ENCODE results near the gene WWTR1.

DNA sequence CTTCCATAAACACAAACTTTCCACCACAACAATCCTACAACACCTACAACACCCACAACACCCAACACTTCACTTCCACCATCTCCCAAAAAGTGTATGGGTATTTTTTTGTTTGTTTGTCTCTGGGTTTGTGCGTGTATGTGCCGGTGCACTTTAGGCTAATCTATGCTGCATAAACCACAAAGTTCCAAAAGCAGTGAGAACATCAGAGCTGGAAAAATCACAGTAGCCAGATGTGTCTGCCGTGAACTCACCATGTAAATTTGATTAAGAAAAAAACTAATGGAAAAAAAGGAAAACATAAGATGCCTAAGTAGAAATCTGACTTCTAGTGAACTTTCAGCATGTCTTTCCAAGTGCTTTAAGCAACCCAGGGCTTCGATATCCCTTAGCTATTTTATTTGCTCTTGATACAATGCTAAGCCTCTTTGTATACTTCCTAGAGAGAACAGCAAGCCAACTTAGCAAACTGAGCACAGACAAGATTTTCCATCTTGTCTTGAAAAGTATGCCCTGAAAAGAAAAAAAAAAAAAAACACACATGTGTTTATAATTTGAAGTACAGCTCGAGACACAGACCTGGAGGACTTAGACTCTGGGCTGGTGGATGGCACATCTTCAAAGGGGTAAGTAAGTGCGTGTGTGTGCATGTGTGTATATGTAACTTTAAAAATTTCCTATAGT, 91.4 kb downstream of the WWTR1 start:
- no peak for TF ChIP-seq POLR2A (IDR thresholded peaks at IDR 0.05; ENCODE audit: extremely low read depth, insufficient read length)
- TF ChIP-seq, protein P1, sequence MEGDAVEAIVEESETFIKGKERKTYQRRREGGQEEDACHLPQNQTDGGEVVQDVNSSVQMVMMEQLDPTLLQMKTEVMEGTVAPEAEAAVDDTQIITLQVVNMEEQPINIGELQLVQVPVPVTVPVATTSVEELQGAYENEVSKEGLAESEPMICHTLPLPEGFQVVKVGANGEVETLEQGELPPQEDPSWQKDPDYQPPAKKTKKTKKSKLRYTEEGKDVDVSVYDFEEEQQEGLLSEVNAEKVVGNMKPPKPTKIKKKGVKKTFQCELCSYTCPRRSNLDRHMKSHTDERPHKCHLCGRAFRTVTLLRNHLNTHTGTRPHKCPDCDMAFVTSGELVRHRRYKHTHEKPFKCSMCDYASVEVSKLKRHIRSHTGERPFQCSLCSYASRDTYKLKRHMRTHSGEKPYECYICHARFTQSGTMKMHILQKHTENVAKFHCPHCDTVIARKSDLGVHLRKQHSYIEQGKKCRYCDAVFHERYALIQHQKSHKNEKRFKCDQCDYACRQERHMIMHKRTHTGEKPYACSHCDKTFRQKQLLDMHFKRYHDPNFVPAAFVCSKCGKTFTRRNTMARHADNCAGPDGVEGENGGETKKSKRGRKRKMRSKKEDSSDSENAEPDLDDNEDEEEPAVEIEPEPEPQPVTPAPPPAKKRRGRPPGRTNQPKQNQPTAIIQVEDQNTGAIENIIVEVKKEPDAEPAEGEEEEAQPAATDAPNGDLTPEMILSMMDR (IDR thresholded peaks at IDR 0.05; ENCODE audit: low read depth, low read length), result no peak
- TF ChIP-seq, protein P2, sequence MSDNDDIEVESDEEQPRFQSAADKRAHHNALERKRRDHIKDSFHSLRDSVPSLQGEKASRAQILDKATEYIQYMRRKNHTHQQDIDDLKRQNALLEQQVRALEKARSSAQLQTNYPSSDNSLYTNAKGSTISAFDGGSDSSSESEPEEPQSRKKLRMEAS (IDR thresholded peaks at IDR 0.05; ENCODE audit: low read depth, low read length), result no peak
- no peak for TF ChIP-seq MYC (IDR thresholded peaks at IDR 0.05; ENCODE audit: low read depth, low read length)

Measured in NB4 (cell line).